Measurements from ENCODE around the gene ZNF880.
"Not testable (repeated sequence)": the region's sequence is repeated elsewhere in the genome, so short reads cannot be mapped to it uniquely, and the experiment has no call there.

ZNF880 gene

GRCh38 chr19:52369559-52370340 is at the start of gene ZNF880:
ZNF880 (plus strand) TSS chr19:52369923; CDS start chr19:52369966, 43 bp downstream.
- peak; percentile 80 for DNase-seq

GRCh38 chr19:52322429-52322828 is 47.3 kb upstream of the ZNF880 start:
- DNase-seq, result no peak

- no peak for DNase-seq
Observed at GRCh38 chr19:52331757-52332156, 38.0 kb upstream of the ZNF880 start.

GRCh38 chr19:52335768-52336116 is 34.0 kb upstream of the ZNF880 start:
- DNase-seq, result no peak

- DNase-seq, result peak; percentile 79
Observed at GRCh38 chr19:52336117-52336790, 33.5 kb upstream of the ZNF880 start, which contains the start of gene ZNF610. ZNF610 (plus strand) TSS chr19:52336243; CDS start chr19:52349173, 12,930 bp downstream.

GRCh38 chr19:52336791-52337381 is 32.8 kb upstream of the ZNF880 start:
- no peak for DNase-seq

GRCh38 chr19:52339022-52339421 is 30.7 kb upstream of the ZNF880 start:
- not testable (repeated sequence) for DNase-seq

GRCh38 chr19:52343548-52343947 is 26.2 kb upstream of the ZNF880 start:
- peak; percentile 15 for DNase-seq

GRCh38 chr19:52345162-52345561 is 24.6 kb upstream of the ZNF880 start:
- DNase-seq, result no peak

- no peak for DNase-seq
Observed at GRCh38 chr19:52351512-52351911, 18.2 kb upstream of the ZNF880 start.

- no peak for DNase-seq
Observed at GRCh38 chr19:52366414-52366824, 3.3 kb upstream of the ZNF880 start.

- DNase-seq, result no peak
Observed at GRCh38 chr19:52370341-52370710, 603 bp downstream of the ZNF880 start.

GRCh38 chr19:52391135-52391534 is 21.4 kb downstream of the ZNF880 start:
- DNase-seq, result no peak

GRCh38 chr19:52397310-52398080 is 27.8 kb downstream of the ZNF880 start, which contains the start of gene ZNF528:
ZNF528 (plus strand) TSS chr19:52397849; CDS start chr19:52402014, 4,165 bp downstream.
- peak; percentile 86 for DNase-seq

GRCh38 chr19:52398081-52398441 is 28.3 kb downstream of the ZNF880 start:
- DNase-seq, result no peak

GRCh38 chr19:52410276-52410675 is 40.6 kb downstream of the ZNF880 start:
- DNase-seq, result no peak

GRCh38 chr19:52415711-52416110 is 46.0 kb downstream of the ZNF880 start:
- no peak for DNase-seq

GRCh38 chr19:52428937-52429336 is 59.2 kb downstream of the ZNF880 start, which contains the start of gene ZNF534:
ZNF534 (plus strand) TSS chr19:52429148; CDS start chr19:52431475, 2,327 bp downstream.
- DNase-seq, result no peak
